Progenitor cell of endocrine pancreas (in vitro differentiated cells): ENCODE measurements around the gene CA5A. TPM values are rescaled to one million over a fixed set of nuclear protein-coding genes. Genes with fewer than 3 reads are reported as not detected.
A peak's percentile ranks its signal among the peaks of the same experiment; 100 is the strongest.
"Not testable (repeated sequence)": the region's sequence is repeated elsewhere in the genome, so short reads cannot be mapped to it uniquely, and the experiment has no call there.

Experiments used
- DNase-seq: peaks from one replicate; pipeline ENCODE4 v3.0.0; 2021; ENCODE audit warnings: low spot score; ENCODE audit not compliant: unreplicated experiment
- H3K27ac Mint-ChIP-seq: 2 replicates; pipeline ENCODE4 v1.8.0; 2021; ENCODE audit warnings: mild to moderate bottlenecking, moderate library complexity, mixed read lengths
- H3K27me3 Mint-ChIP-seq: 2 replicates; pipeline ENCODE4 v1.8.0; 2021; ENCODE audit warnings: mixed read lengths
- H3K36me3 Mint-ChIP-seq: 2 replicates; pipeline ENCODE4 v1.8.0; 2022; ENCODE audit warnings: mixed read lengths; ENCODE audit not compliant: insufficient read depth
- H3K4me1 Mint-ChIP-seq: 2 replicates; pipeline ENCODE4 v1.8.0; 2021; ENCODE audit warnings: low read depth, mixed read lengths
- H3K4me3 Mint-ChIP-seq: 2 replicates; pipeline ENCODE4 v1.8.0; 2021; ENCODE audit warnings: low read depth, mild to moderate bottlenecking, moderate library complexity, mixed read lengths
- H3K9me3 Mint-ChIP-seq: 2 replicates; pipeline ENCODE4 v1.8.0; 2021; ENCODE audit warnings: low read depth, mixed read lengths
- total RNA-seq: library from RNA; stranded (reverse); gene quantifications from 2 replicates; pipeline ENCODE4 v1.2.1, GENCODE V29; 2021
- TF ChIP-seq, protein P1 (sequence below): fragments of 200-600 bp; sonication (generic); IDR thresholded peaks from one replicate; pipeline ENCODE4 v1.5.0; 2021; ENCODE audit warnings: antibody characterized with exemption, mild to moderate bottlenecking; ENCODE audit not compliant: unreplicated experiment

CA5A gene
- total RNA-seq, 1 donor from 2014 or later: 0.36 TPM

DNA sequence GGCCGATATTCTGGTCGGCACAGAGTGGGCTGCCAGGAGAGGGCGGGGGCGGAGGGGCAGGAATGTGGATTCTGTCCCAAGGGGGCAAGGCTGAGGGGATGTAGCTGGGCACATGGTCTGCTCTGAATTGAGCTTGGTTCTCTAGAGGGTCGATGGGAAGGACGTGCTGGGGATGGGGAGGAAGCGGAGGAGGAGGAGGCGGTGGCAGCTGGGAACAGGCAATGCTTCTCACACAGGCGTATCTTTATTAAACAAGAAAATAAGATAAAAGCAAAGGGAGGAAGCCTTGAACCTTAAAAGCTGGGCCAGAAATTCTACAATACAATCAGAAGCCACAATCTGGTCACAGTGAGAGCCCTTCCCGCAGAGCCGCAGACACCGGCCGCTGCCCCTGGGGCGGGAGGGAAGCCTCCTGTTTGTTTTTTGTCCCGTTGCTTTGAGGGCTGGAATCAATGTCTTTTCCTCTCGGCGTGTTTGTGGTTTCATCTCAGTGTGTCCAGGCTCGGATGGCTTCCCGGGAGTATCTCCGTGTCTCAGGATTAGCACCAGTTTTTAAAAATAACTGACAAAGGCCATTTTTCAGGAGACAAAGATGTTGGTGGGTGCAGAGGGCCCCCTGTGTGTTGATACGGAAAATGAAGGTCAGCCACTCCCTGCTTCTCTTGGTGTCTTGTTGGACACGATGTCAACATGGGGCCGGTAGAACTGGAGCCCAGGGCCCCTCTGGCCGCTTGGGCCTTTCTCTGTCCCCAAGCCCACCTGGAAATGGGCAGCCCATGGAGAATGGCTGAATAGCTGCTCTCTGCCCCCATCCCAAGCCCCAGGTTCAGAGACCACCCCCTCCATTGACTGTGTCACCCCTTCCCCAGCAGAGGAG is 54.8 kb downstream of the CA5A start:
- TF ChIP-seq, protein P1, sequence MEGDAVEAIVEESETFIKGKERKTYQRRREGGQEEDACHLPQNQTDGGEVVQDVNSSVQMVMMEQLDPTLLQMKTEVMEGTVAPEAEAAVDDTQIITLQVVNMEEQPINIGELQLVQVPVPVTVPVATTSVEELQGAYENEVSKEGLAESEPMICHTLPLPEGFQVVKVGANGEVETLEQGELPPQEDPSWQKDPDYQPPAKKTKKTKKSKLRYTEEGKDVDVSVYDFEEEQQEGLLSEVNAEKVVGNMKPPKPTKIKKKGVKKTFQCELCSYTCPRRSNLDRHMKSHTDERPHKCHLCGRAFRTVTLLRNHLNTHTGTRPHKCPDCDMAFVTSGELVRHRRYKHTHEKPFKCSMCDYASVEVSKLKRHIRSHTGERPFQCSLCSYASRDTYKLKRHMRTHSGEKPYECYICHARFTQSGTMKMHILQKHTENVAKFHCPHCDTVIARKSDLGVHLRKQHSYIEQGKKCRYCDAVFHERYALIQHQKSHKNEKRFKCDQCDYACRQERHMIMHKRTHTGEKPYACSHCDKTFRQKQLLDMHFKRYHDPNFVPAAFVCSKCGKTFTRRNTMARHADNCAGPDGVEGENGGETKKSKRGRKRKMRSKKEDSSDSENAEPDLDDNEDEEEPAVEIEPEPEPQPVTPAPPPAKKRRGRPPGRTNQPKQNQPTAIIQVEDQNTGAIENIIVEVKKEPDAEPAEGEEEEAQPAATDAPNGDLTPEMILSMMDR: no peak
- H3K27me3 Mint-ChIP-seq: peaks cover 15% of the 10 kb centered on the region

DNA sequence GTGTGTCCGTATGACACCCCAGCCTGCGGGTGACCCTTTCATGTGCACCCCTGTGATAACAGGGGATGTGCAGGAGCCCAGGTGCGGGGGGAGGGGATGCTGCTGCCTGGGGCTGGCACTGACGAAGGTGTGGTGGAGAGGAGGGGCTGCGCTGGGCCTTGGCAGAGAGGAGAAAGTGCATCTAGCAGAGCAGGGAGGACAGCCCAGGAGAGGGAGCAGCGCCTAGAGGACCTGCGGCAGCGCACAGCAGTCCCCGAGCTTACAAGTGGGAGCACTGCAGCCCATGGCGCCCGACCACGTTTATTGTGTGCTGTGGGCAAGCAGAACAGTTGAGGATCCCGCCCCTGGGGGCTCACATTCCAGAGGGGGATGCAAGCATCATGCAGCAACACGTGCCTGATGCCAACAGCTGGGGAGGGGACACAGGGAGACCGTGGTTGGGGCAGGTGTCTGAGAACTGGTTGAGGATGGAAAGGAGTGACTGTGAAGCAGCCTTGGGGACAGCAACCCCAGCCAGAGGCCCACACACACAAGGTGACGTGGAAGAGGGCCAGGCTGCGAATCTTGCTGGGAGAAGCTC is 56.1 kb downstream of the CA5A start:
- peak overlapping the region; percentile 14 for H3K4me3 Mint-ChIP-seq
- H3K27me3 Mint-ChIP-seq: peaks cover 18% of the 10 kb centered on the region
- peak overlapping the region; percentile 90 for H3K27ac Mint-ChIP-seq
- H3K36me3 Mint-ChIP-seq: no peaks in the 10 kb centered on the region
- H3K4me1 Mint-ChIP-seq: peaks cover 35% of the 10 kb centered on the region
- no peak for DNase-seq
- H3K9me3 Mint-ChIP-seq: no peaks in the 10 kb centered on the region
- TF ChIP-seq, protein P1: no peak

More for the DNA sequence above, 54.8 kb downstream of the CA5A start:
- Mint-ChIP-seq H3K4me3 (peak overlapping the region; percentile 44), H3K27ac (no peak overlapping the region), H3K9me3 (no peaks in the 10 kb centered on the region), H3K36me3 (no peaks in the 10 kb centered on the region), H3K4me1 (peaks cover 35% of the 10 kb centered on the region)
- DNase-seq: no peak

GRCh38 chr16:87879411-87880013 is 56.8 kb downstream of the CA5A start:
- Mint-ChIP-seq H3K27ac (peak overlapping the region; percentile 62), H3K27me3 (peaks cover 25% of the 10 kb centered on the region), H3K4me1 (peaks cover 42% of the 10 kb centered on the region)
- H3K36me3 Mint-ChIP-seq, DNase-seq, H3K9me3 Mint-ChIP-seq, H3K4me3 Mint-ChIP-seq: not testable (repeated sequence)

DNA sequence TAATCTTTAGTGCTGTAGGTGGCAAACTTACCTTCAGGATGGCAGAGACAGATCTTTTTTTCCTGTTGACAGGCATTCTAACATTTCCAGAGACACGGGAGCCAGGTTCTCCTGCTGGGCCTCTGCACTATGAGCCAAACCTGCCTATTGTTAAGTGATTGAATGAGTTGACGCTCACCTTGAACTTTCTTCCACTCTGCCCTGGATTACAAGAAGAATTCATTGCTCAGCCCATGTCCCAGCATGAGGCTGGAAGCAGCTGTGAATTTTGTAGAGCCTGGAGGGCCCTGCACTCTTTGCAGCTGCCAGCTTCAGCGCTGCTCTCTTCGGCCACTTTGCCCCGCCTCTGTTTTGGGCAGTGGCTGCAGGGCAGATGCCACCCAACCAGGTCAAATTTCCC is 57.6 kb downstream of the CA5A start:
- Mint-ChIP-seq H3K4me1 (peaks cover 44% of the 10 kb centered on the region), H3K4me3 (peak overlapping the region; percentile 3), H3K36me3 (no peaks in the 10 kb centered on the region), H3K9me3 (no peaks in the 10 kb centered on the region), H3K27me3 (peaks cover 27% of the 10 kb centered on the region), H3K27ac (peak overlapping the region; percentile 42)
- TF ChIP-seq, protein P1: no peak
- DNase-seq: no peak

- Mint-ChIP-seq H3K27me3 (peaks cover 27% of the 10 kb centered on the region), H3K9me3 (no peaks in the 10 kb centered on the region), H3K4me3 (no peak overlapping the region), H3K4me1 (peaks cover 44% of the 10 kb centered on the region), H3K27ac (no peak overlapping the region), H3K36me3 (no peaks in the 10 kb centered on the region)
- DNase-seq: no peak
- TF ChIP-seq, protein P1: peak; percentile 27
These were observed 58.3 kb downstream of the CA5A start for GRCh38 chr16:87877942-87878507.
